ENCODE results near the gene PUM2. TPM values are rescaled to one million over a fixed set of nuclear protein-coding genes. Genes with fewer than 3 reads are reported as not detected.

Gene PUM2
- total RNA-seq, 4 donors from 2014 or later, result 26.0 to 36.4 (median 29.6) TPM

DNA sequence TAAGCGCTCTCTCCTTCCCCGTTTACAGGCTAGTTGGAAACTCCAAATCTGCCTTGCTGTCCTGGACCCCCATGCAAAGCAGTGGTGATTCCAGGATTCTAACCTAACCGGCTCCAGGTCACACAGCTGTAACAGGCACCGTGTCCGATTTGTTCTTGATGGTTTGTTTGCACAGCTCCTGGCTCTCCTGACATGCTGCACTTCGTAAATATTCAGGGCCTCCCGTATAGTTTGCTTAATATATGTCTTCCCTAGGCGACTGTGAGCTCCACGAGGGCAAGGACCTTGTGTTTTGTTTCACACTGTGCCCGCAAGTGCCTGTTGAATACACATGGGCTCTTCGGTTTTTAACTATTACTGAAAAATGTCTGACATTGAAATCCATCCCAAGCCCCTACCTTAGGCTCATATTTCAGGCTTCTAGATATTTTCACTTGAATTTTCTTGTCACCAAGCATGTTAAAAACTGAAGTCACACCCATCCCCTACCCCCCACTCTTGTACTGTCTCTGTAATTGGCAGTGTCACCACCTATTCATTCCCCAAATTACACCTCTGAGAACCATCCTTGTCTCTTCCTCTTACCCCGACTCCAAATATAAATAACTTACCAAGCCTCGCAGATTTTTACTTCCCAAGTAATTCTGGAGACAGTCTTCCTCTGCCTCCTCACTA lies 1.0 kb upstream of the PUM2 start:
- Histone ChIP-seq H3K27me3 (no peaks in the 10 kb centered on the region), H3K4me1 (peaks cover 37 to 38% of the 10 kb centered on the region in 2 donors), H3K27ac (peak overlapping the region; percentile 93 to 99 (median 98)), H3K4me3 (peak overlapping the region; percentile 86 to 98 (median 95)), H3K9me3 (no peaks in the 10 kb centered on the region), H3K36me3 (no peaks in the 10 kb centered on the region)
- TF ChIP-seq, protein P1, sequence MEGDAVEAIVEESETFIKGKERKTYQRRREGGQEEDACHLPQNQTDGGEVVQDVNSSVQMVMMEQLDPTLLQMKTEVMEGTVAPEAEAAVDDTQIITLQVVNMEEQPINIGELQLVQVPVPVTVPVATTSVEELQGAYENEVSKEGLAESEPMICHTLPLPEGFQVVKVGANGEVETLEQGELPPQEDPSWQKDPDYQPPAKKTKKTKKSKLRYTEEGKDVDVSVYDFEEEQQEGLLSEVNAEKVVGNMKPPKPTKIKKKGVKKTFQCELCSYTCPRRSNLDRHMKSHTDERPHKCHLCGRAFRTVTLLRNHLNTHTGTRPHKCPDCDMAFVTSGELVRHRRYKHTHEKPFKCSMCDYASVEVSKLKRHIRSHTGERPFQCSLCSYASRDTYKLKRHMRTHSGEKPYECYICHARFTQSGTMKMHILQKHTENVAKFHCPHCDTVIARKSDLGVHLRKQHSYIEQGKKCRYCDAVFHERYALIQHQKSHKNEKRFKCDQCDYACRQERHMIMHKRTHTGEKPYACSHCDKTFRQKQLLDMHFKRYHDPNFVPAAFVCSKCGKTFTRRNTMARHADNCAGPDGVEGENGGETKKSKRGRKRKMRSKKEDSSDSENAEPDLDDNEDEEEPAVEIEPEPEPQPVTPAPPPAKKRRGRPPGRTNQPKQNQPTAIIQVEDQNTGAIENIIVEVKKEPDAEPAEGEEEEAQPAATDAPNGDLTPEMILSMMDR (IDR thresholded peaks at IDR 0.05 in 4 of 5, conservative IDR thresholded peaks at IDR 0.05 in 1 of 5), result no peak
- no peak for TF ChIP-seq POLR2A (IDR thresholded peaks at IDR 0.05)
- ATAC-seq, result peak; percentile 11 to 20
- no peak for DNase-seq
- in situ Hi-C loops (cut with MboI; ENCODE audit: low sequenced_read_pairs in 4 of 4), result loop anchor here in 2 of 4 donors (10.0 to 25.0 kb wide), 2 partner anchors 293 to 611 kb away; no protein-coding TSS in a partner anchor
- intact Hi-C loops (cut with DNase I; ENCODE audit: low total_unique reads), result loop anchor here (2.0 to 5.0 kb wide), 2 partner anchors 299 kb away; partner anchors contain the start of genes HS1BP3 and LAPTM4A

DNA sequence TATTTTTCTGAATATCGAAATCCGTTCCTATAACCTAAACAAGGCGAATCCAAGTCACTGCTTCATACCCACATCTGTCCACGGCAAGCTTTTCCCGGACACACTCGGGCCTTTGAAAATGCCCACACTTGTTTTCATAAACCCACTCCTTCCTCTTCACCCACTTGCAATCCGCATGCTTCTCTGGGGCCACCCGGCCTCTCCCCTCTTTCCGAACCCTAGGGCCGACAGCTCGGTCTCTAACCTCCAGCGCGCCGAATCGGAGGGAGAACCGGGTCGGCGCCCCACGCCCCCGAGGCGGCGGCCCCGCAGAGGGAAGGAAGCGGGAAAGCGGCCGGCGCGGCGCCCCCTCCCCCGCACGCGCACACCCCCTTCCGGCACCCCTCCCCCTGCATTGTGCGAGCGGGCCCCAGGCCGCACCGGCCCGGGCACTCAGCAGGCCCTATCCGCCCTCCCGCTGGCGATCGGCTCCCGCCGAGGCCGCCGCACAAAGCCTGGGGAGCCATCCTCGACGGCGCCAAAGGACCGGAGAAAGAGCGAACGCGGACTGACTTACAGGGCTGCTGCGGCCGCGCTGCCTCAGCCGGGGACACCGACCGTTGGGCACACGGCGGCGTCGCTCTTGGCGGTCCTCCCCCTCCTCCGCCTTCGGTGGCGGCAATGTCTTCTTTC lies 467 bp downstream of the PUM2 start:
- peak in 1 of 2 donors; percentile 24 for DNase-seq
- ATAC-seq, result peak; percentile 48 to 50
- no peak for TF ChIP-seq POLR2A (IDR thresholded peaks at IDR 0.05)
- TF ChIP-seq, protein P1 (IDR thresholded peaks at IDR 0.05 in 4 of 5, conservative IDR thresholded peaks at IDR 0.05 in 1 of 5), result no peak

DNA sequence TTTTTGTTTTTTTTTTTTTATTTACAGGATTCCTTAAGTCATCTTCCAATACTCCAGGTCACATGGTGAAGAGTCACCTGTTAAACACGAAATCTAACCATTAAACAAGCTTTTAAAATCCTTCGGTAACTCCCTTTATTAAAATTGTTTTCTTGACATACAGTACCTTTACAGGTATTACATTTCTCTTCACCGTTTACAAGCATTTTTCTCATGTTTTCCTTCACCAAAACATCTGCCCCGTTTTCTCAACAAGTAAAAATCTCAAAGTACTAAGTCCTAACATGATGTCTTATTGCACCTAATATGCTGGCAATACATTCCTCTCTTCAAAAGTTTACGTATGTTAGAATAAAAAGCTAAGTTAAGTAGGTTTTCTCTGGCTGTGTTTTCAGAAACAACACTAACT lies 1.1 kb downstream of the PUM2 start:
- Histone ChIP-seq H3K4me3 (peak overlapping the region; percentile 86 to 98 (median 95)), H3K4me1 (peaks cover 42 to 48% of the 10 kb centered on the region in 2 donors), H3K36me3 (no peaks in the 10 kb centered on the region), H3K27me3 (no peaks in the 10 kb centered on the region), H3K9me3 (no peaks in the 10 kb centered on the region), H3K27ac (peak overlapping the region; percentile 93 to 99 (median 98))
- TF ChIP-seq, protein P1 (IDR thresholded peaks at IDR 0.05 in 4 of 5, conservative IDR thresholded peaks at IDR 0.05 in 1 of 5), result no peak
- TF ChIP-seq POLR2A (IDR thresholded peaks at IDR 0.05), result no peak
- ATAC-seq, result no peak
- no peak for DNase-seq
- in situ Hi-C loops (cut with MboI; ENCODE audit: low sequenced_read_pairs in 4 of 4) (no loop called here), intact Hi-C loops (cut with DNase I; ENCODE audit: low total_unique reads) (no loop called here)

More for the DNA sequence above, 467 bp downstream of the PUM2 start:
- H3K27me3 ChIP-seq, result no peaks in the 10 kb centered on the region
- peak overlapping the region; percentile 86 to 98 (median 95) for H3K4me3 ChIP-seq
- in situ Hi-C loops (cut with MboI; ENCODE audit: low sequenced_read_pairs in 4 of 4) (loop anchor here in 2 of 4 donors (10.0 to 25.0 kb wide), 2 partner anchors 295 to 612 kb away; no protein-coding TSS in a partner anchor), intact Hi-C loops (cut with DNase I; ENCODE audit: low total_unique reads) (loop anchor here (2.0 to 5.0 kb wide), 2 partner anchors 298 to 301 kb away; partner anchors contain the start of genes HS1BP3 and LAPTM4A)
- H3K36me3 ChIP-seq, result no peaks in the 10 kb centered on the region
- no peaks in the 10 kb centered on the region for H3K9me3 ChIP-seq
- peak overlapping the region; percentile 93 to 99 (median 98) for H3K27ac ChIP-seq
- H3K4me1 ChIP-seq, result peaks cover 42 to 48% of the 10 kb centered on the region in 2 donors

DNA sequence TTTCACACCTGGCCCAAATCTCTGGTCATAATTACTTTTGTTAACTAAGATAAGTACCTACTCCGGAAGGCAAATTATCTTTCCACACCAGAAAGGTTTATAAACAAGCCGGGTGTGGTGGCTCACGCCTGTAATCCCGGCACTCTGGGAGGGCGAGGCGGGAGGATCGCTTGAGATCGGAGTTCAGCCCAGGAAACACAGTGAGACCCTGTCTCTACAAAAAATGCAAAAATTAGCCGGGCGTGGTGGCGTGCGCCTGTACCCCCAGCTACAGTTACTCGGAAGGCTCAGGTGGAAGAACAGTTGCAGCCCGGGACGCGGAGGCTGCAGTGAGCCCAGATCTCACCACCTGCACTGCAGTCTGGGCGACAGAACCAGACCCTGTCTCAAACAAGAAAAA lies 2.1 kb downstream of the PUM2 start:
- in situ Hi-C loops (cut with MboI; ENCODE audit: low sequenced_read_pairs in 4 of 4), result no loop called here
- peak overlapping the region; percentile 4 to 98 (median 91) for H3K4me3 ChIP-seq

More for the DNA sequence above, 2.1 kb downstream of the PUM2 start:
- Histone ChIP-seq H3K9me3 (no peaks in the 10 kb centered on the region), H3K27me3 (no peaks in the 10 kb centered on the region), H3K27ac (no peak overlapping the region), H3K36me3 (no peaks in the 10 kb centered on the region), H3K4me1 (peaks cover 42 to 48% of the 10 kb centered on the region in 2 donors)
- no peak for ATAC-seq
- no peak for DNase-seq
- intact Hi-C loops (cut with DNase I; ENCODE audit: low total_unique reads), result no loop called here
- TF ChIP-seq, protein P1 (IDR thresholded peaks at IDR 0.05 in 4 of 5, conservative IDR thresholded peaks at IDR 0.05 in 1 of 5), result no peak
- no peak for TF ChIP-seq POLR2A (IDR thresholded peaks at IDR 0.05)

All from gastrocnemius medialis (tissue), 4 donors.